Ectodermal cell (in vitro differentiated cells): Measurements from ENCODE around the gene LIG1.
A peak's percentile ranks its signal among the peaks of the same experiment; 100 is the strongest.

ENCODE experiments used
- H3K27ac ChIP-seq: 2 replicates; pipeline ENCODE4 v1.7.0; 2013; ENCODE audit warnings: mild to moderate bottlenecking, low read depth, low read length; ENCODE audit not compliant: insufficient read depth, poor library complexity, severe bottlenecking
- H3K27me3 ChIP-seq: 2 replicates; pipeline ENCODE4 v1.7.0; 2013; ENCODE audit warnings: mild to moderate bottlenecking, low read length; ENCODE audit not compliant: insufficient read depth, control insufficient read depth, poor library complexity, severe bottlenecking
- H3K36me3 ChIP-seq: one replicate; pipeline ENCODE4 v1.7.0; 2013; ENCODE audit warnings: low read length; ENCODE audit not compliant: control insufficient read depth, insufficient read depth
- H3K4me1 ChIP-seq: one replicate; pipeline ENCODE4 v1.7.0; 2013; ENCODE audit warnings: low read length; ENCODE audit not compliant: control insufficient read depth, insufficient read depth
- H3K4me3 ChIP-seq: 2 replicates; pipeline ENCODE4 v1.7.0; 2013; ENCODE audit warnings: low read depth, low read length, control low read depth; ENCODE audit not compliant: insufficient read depth
- H3K9me3 ChIP-seq: 2 replicates; pipeline ENCODE4 v1.7.0; 2013; ENCODE audit warnings: mild to moderate bottlenecking, low read length, moderate library complexity; ENCODE audit not compliant: control insufficient read depth
- WGBS, 2 experiments: methylation state at CpG; one replicate each; pipeline ENCODE4 v1.1.7; 2013; ENCODE audit warnings: missing lambda C conversion rate in 2 of 2; 5-methylcytosine and 5-hydroxymethylcytosine counted together

The LIG1 gene

DNA sequence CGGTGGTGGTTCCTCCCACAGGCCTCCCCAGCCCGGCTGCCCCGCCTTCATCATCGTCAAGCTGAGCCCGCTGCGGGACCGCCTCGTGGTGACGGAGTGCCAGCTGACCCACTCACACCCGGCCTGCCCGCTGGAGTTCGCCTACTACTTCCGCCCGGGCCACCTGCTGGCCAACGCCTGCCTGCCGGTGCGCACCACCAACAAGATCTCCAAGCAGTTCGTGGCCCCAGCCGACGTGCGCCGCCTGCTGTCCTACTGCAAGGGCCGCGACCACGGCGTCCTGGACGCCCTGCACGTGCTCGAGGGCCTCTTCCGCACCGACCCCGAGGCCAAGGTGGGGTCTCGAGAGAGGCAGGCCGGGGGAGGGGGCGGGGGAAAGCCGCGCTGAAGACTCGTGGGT, 12.3 kb upstream of the LIG1 start:
- Histone ChIP-seq H3K9me3 (peaks cover 4% of the 10 kb centered on the region), H3K27ac (no peak overlapping the region), H3K4me1 (no peaks in the 10 kb centered on the region), H3K36me3 (peaks cover 20% of the 10 kb centered on the region), H3K27me3 (no peaks in the 10 kb centered on the region), H3K4me3 (no peak overlapping the region)
- WGBS, 2 experiments: 96 to 97% methylated on average over 38 of the region's 38 CpGs

DNA sequence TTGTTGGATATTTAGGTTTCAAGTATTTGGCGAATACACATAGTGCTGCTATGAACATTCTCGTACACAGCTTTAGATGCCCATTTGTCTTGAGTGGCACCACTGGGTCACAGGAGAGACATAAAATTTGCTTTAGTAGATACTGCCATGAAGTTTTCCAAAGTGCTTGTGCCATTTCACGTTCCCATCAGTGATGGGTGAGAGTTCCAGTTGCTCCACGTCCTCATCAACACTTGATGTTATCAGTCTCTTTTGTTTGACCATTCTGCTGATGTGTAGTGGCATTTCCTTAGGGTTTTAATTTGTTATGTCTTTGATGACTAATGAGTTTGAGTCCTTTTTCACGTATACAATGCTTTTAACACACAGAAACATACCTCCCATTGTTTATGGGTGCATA, 11.4 kb upstream of the LIG1 start:
- peaks cover 20% of the 10 kb centered on the region for H3K36me3 ChIP-seq
- H3K4me1 ChIP-seq: no peaks in the 10 kb centered on the region
- H3K4me3 ChIP-seq: no peak overlapping the region
- WGBS, 2 experiments: 95 to 97% methylated on average over 4 of the region's 5 CpGs
- no peaks in the 10 kb centered on the region for H3K27me3 ChIP-seq
- no peak overlapping the region for H3K27ac ChIP-seq
- peaks cover 4% of the 10 kb centered on the region for H3K9me3 ChIP-seq

DNA sequence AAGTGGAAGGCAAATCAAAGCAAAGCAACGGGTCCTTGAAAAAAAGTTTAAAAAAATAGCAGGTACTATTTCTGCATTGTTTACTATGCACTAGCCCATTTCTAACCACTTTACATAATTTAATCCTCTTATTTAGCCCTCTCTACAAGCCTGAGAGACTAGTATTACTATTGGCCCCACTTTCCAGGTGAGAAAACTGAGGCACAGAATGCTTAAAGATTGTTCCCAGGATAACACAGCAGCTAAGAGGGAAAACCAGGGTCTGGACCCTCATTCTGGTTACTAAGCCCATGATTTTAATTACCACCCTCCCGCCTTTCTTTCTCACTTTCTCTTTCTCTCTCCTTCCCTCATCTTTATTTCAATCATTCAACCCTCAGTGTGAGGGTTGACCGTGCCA, 6.1 kb upstream of the LIG1 start:
- WGBS, 2 experiments: 97 to 98% methylated on average over 3 of the region's 3 CpGs
- peaks cover 4% of the 10 kb centered on the region for H3K9me3 ChIP-seq
- H3K27me3 ChIP-seq: no peaks in the 10 kb centered on the region
- peaks cover 26% of the 10 kb centered on the region for H3K36me3 ChIP-seq
- no peaks in the 10 kb centered on the region for H3K4me1 ChIP-seq
- H3K4me3 ChIP-seq: no peak overlapping the region
- no peak overlapping the region for H3K27ac ChIP-seq

DNA sequence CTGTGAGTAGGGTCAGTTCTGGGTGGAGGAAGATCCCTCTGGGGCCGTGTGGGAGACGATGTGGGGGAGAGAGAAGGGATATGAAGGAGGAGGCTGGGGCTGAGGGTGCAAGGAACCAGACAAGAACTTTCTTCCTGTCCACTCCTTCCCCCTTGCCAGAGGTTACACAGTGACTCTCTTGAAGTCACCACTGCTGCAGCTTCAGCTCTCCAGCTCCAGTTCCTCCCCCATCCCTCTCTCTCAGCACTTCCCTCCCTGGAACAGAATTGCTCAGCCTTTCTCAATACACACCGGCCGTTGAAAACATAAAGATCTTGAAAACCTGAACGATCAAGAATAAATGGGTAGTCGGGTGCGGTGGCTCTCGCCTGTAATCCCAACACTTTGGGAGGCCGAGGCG, 5.4 kb upstream of the LIG1 start:
- Histone ChIP-seq H3K9me3 (peaks cover 4% of the 10 kb centered on the region), H3K27me3 (no peaks in the 10 kb centered on the region), H3K36me3 (peaks cover 26% of the 10 kb centered on the region), H3K27ac (no peak overlapping the region), H3K4me1 (no peaks in the 10 kb centered on the region), H3K4me3 (no peak overlapping the region)
- 97% methylated on average over 10 of the region's 10 CpGs for WGBS, 2 experiments

DNA sequence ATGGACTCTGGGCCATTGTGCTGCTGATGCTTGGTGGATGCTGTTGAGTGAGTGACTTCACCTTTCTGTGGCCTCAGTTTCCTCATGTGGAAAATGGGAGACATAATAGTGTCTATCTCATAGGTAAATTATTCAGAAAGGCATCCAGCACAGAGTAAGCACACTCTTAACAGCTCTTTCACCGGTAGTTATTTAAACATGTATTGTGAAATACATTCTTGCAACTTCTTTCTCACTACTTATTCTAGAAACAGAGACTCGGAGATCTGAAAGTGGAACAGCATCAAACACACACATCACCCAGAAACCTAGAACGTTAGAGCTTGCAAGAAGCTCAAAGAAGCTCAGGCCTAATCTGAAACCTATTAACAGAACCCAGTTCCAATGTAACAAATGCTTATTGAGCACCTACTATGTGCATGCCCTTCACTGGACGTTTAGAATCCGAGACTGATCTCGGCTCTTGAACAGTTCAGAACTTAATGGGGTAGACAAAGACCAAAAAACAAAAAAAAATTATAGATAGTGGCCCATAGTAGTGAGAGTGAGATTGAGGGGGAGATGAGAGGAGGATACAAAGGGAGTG, 4.4 kb upstream of the LIG1 start:
- Histone ChIP-seq H3K27ac (no peak overlapping the region), H3K4me1 (no peaks in the 10 kb centered on the region), H3K27me3 (no peaks in the 10 kb centered on the region), H3K36me3 (peaks cover 19% of the 10 kb centered on the region), H3K4me3 (no peak overlapping the region), H3K9me3 (no peaks in the 10 kb centered on the region)
- 85 to 87% methylated on average over 5 to 6 of the region's 6 CpGs for WGBS, 2 experiments

GRCh38 chr19:48171710-48172109, 1.6 kb upstream of the LIG1 start:
- peak overlapping the region; percentile 87 for H3K4me3 ChIP-seq

DNA sequence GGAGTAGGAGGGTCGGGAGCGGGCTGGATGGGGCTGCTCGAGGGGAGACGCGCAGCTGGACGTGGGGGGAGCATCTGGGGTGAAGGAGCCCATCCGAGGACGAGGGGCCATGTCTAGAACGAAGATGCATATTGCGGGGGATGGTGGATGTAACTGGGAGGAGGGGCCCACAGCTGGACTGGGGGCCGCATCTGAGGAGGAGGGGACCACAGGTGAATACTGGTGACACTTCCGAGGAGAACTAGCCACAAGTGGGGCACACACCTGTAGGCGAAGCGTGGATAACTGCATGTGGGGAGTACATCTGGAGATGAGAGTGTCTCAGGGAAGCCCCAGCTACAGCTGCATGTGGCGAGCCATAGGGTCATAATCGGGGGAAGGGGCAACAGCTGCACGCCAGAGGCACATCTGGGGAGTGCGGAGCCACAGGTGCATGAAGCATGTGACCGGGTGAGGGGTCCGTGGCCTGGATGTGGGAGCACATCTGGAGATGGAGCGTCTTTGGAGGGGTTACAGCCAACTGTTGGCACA, 738 bp upstream of the LIG1 start:
- WGBS, 2 experiments: 6% methylated on average over 21 of the region's 21 CpGs
- peaks cover 16% of the 10 kb centered on the region for H3K36me3 ChIP-seq
- H3K9me3 ChIP-seq: no peaks in the 10 kb centered on the region
- no peaks in the 10 kb centered on the region for H3K4me1 ChIP-seq
- H3K27me3 ChIP-seq: no peaks in the 10 kb centered on the region
- no peak overlapping the region for H3K27ac ChIP-seq
- H3K4me3 ChIP-seq: peak overlapping the region; percentile 87

More at GRCh38 chr19:48171710-48172109, 1.6 kb upstream of the LIG1 start:
- no peaks in the 10 kb centered on the region for H3K9me3 ChIP-seq
- H3K27me3 ChIP-seq: no peaks in the 10 kb centered on the region
- peaks cover 16% of the 10 kb centered on the region for H3K36me3 ChIP-seq
- H3K27ac ChIP-seq: no peak overlapping the region
- no peaks in the 10 kb centered on the region for H3K4me1 ChIP-seq
- WGBS, 2 experiments: 95 to 96% methylated on average over 37 of the region's 37 CpGs

DNA sequence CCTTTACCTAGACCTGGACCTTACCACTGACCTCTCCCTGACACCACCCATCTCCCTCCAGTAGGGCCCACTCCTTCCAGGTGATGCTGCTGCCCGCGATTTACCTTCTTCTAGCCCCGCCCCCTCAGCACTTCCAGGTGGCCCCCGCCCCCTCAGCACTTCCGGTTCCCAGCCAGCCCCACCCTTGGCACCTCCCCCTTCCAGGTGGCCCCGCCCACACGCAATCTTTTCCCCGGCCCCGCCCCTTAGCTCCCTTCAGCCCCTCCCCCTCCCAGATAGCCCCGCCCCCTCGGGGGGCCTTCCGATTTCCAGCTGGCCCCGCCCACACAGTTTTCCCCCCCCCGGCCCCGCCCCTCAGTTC, 586 bp downstream of the LIG1 start:
- H3K27me3 ChIP-seq: no peaks in the 10 kb centered on the region
- no peaks in the 10 kb centered on the region for H3K9me3 ChIP-seq
- H3K4me1 ChIP-seq: no peaks in the 10 kb centered on the region
- H3K27ac ChIP-seq: no peak overlapping the region
- WGBS, 2 experiments: 0% methylated on average over 9 to 15 of the region's 15 CpGs
- peaks cover 12% of the 10 kb centered on the region for H3K36me3 ChIP-seq
- H3K4me3 ChIP-seq: peak overlapping the region; percentile 87

DNA sequence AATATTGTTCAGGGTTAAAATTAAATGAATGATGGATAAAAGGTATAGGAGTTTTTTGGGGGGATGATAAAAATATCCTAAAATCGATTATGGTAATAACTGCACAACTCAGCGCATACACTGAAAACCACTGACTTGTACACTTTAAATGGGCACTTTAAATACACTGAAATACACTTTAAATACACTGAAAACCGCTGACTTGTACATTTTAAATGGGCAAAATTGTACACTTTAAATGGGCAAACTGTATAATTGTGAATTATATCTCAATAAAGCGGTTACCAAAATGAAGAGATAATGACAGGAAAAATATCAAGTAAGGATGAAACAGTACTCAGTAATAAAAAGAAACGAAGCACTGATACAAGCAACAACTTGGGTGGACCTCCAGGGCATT, 1.5 kb downstream of the LIG1 start:
- no peak overlapping the region for H3K4me3 ChIP-seq
- no peak overlapping the region for H3K27ac ChIP-seq
- WGBS, 2 experiments: 90 to 100% methylated on average over 2 to 5 of the region's 5 CpGs
- no peaks in the 10 kb centered on the region for H3K4me1 ChIP-seq
- H3K9me3 ChIP-seq: no peaks in the 10 kb centered on the region
- H3K36me3 ChIP-seq: peaks cover 11% of the 10 kb centered on the region
- no peaks in the 10 kb centered on the region for H3K27me3 ChIP-seq

DNA sequence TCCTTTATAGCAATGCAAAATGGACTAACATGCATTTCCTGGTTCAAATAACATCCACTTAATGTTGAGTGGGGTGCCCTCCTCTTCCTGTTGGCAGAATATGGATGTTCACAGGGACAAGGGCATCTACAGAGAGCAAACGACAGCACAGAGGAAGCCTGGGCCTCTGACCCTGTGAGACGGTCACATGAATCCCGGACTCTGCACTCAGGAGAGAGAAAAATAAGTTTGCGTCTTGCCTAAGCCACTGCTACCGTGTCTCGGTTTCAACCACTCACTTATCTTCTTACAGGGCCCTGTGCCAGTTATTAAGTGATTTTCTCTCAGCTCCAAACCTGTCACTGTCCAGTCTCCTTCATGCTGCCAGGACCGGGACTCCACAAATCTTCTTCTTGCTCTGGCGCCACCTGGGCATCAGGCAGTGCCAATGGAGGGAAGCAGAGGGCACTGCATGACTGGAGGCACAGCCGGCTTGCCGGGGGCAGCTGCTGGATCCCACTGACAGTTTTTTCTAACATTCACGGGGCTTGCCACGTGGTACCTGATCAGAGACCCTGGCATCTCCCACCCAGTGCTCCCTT, 11.8 kb downstream of the LIG1 start:
- peaks cover 34% of the 10 kb centered on the region for H3K36me3 ChIP-seq
- WGBS, 2 experiments: 91 to 92% methylated on average over 12 of the region's 12 CpGs
- no peaks in the 10 kb centered on the region for H3K9me3 ChIP-seq
- H3K4me1 ChIP-seq: no peaks in the 10 kb centered on the region
- no peaks in the 10 kb centered on the region for H3K27me3 ChIP-seq
- H3K27ac ChIP-seq: no peak overlapping the region
- no peak overlapping the region for H3K4me3 ChIP-seq
